ENCODE data around the gene ICA1L.

ICA1L gene

DNA sequence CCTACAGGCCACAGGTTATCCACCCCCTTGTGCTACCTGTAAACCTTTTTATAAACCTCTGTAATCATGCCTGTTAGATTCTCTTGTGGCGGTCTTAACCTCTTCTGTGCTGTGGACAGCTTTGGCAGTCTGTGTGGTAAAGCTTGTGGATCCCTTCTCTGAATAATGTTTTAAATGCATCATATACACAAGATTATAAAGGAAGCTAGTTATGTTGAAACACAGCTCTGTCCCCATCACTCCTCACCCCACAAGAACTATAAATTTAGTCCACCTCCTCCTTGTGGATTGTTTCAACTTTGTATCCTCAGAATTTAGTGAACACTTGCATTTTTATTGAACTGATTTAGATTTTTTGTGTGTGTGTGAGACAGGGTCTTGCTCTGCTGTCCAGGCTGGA lies 107.7 kb downstream of the ICA1L start:
- no peak overlapping the region for H3K4me3 ChIP-seq (ENCODE audit: low read depth, low read length)
- TF ChIP-seq, protein P1, sequence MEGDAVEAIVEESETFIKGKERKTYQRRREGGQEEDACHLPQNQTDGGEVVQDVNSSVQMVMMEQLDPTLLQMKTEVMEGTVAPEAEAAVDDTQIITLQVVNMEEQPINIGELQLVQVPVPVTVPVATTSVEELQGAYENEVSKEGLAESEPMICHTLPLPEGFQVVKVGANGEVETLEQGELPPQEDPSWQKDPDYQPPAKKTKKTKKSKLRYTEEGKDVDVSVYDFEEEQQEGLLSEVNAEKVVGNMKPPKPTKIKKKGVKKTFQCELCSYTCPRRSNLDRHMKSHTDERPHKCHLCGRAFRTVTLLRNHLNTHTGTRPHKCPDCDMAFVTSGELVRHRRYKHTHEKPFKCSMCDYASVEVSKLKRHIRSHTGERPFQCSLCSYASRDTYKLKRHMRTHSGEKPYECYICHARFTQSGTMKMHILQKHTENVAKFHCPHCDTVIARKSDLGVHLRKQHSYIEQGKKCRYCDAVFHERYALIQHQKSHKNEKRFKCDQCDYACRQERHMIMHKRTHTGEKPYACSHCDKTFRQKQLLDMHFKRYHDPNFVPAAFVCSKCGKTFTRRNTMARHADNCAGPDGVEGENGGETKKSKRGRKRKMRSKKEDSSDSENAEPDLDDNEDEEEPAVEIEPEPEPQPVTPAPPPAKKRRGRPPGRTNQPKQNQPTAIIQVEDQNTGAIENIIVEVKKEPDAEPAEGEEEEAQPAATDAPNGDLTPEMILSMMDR (IDR thresholded peaks at IDR 0.05; ENCODE audit: low read depth, low read length, missing control alignments): no peak
- no peak for DNase-seq (ENCODE audit: low read depth)

DNA sequence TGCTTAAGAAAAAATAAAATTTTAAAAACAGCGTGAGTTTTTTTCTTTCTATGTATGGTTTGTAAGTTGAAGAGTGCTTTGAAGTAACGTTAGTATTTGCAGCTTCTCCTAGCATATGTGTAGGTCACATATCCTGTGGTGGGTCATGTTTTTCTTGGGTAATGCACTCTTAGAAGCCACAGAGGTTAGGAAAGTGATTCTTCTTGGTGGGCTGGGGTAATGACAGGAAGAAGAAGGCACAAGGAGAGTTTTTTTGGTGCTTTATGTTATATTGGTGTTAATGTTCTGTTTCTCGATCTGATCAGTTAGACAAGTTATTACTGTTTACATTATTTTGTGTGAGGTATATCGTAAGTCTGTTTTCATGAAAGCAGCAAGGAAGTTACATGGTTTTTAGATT lies 109.0 kb downstream of the ICA1L start:
- no peak for DNase-seq (ENCODE audit: low read depth)
- H3K4me3 ChIP-seq (ENCODE audit: low read depth, low read length): no peak overlapping the region
- TF ChIP-seq, protein P1 (IDR thresholded peaks at IDR 0.05; ENCODE audit: low read depth, low read length, missing control alignments): no peak

DNA sequence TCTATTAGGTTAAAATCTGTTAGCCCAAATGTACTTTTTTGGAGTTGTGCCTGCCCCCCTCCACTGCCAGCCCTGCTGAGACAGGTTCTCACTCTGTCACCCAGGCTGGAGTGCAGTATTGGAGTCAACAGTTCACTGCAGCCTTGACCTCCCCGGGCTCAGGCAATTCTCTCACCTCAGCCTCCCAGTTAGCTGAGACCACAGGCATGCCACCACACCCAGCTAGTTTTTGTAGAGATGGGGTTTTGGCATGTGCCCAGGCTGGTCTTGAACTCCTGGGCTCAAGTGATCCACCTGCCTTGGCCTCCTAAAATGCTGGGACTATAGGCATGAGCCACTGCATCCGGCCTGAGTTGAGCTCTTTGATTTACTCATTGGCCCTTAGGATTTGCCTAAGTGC lies 110.7 kb downstream of the ICA1L start:
- no peak for DNase-seq (ENCODE audit: low read depth)
- TF ChIP-seq, protein P1 (IDR thresholded peaks at IDR 0.05; ENCODE audit: low read depth, low read length, missing control alignments): no peak
- H3K4me3 ChIP-seq (ENCODE audit: low read depth, low read length): no peak overlapping the region

DNA sequence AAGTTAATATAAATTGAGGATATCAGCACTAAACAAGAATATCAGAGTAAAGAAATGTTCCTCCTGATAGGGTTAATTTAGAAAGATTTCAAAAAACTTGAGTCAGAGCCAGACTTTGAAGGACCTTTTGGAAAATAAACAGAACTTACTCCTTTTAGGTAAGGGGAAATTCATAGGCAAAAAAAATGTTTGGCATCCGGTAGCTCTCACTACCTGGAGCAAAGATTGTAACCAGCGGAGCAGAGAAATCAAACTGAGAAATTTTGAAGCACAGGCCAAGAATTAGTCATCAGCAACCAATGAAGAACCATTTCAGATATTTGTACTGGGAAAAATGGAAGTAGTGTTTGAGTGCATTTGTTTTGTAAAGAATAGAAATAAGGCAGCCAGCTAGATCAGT lies 113.0 kb downstream of the ICA1L start:
- no peak for DNase-seq (ENCODE audit: low read depth)
- TF ChIP-seq, protein P1 (IDR thresholded peaks at IDR 0.05; ENCODE audit: low read depth, low read length, missing control alignments): no peak
- H3K4me3 ChIP-seq (ENCODE audit: low read depth, low read length): no peak overlapping the region

DNA sequence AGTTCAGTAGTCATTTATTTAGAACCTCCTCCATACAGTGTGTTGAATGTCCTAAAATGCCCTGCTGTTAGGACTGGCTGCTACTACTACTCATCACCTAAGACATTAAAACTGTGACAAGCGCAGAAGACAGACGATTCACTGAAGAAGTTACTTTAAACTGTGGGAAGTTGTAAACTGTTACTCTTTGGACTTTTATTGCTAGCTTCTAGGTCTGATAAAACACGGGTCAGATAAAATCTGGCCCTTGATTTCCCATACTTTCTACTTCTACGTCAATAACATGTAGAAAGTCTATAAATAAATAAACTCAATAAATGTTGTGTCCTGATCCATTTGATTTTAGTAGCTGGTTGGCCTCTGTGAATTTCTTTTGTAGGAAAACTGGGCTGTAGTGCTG lies 113.4 kb downstream of the ICA1L start:
- TF ChIP-seq, protein P1 (IDR thresholded peaks at IDR 0.05; ENCODE audit: low read depth, low read length, missing control alignments): no peak
- H3K4me3 ChIP-seq (ENCODE audit: low read depth, low read length): no peak overlapping the region
- no peak for DNase-seq (ENCODE audit: low read depth)

DNA sequence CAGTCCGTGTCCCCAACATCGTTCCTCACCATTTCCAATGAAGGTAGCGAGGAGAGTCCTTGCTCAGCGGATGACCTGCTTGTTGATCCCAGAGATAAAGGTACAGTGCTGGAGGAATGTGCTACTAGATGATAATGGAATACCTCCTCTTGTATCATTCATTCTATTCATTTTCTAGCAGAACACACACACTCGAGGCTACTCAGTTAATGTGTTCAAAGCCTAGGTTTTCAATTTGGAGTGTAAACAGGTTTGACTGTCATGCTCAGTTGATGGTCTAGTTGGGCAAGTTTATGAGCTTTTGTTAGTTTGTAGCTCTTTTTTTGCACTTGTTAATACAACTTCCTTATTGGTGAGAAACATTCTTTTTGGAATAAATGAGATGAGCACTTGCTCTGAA lies 114.2 kb downstream of the ICA1L start:
- TF ChIP-seq, protein P1 (IDR thresholded peaks at IDR 0.05; ENCODE audit: low read depth, low read length, missing control alignments): no peak
- no peak for DNase-seq (ENCODE audit: low read depth)
- no peak overlapping the region for H3K4me3 ChIP-seq (ENCODE audit: low read depth, low read length)

DNA sequence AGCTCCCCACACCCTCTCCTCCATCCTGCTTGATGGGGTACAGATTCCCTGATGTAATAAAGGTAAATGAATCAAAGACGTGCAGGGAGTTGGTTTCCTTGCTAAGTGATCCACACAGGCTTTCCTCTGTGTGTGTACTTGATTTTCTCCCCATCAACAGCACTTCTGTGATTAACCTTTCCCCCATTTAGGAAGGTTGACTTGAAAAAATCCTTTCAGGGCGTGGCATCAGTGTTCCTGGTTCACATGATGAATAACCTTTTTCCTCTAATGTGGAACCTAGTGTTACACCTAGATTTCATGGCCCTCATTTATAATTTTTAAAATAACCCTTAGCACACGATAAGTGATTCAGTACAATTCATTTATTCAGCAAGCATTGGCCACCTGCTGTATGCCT lies 115.0 kb downstream of the ICA1L start:
- no peak for DNase-seq (ENCODE audit: low read depth)
- TF ChIP-seq, protein P1 (IDR thresholded peaks at IDR 0.05; ENCODE audit: low read depth, low read length, missing control alignments): no peak
- H3K4me3 ChIP-seq (ENCODE audit: low read depth, low read length): no peak overlapping the region
